Embryonic facial prominence (tissue), 1 donor: Measurements from ENCODE around the gene RAB27B.
A peak's percentile ranks its signal among the peaks of the same experiment; 100 is the strongest.
"Not testable (repeated sequence)": the region's sequence is repeated elsewhere in the genome, so short reads cannot be mapped to it uniquely, and the experiment has no call there.

Experiments
- DNase-seq: peaks from one replicate; pipeline ENCODE4 v3.0.0-alpha.2; 2016; ENCODE audit errors: extremely low spot score

RAB27B gene, protein sequence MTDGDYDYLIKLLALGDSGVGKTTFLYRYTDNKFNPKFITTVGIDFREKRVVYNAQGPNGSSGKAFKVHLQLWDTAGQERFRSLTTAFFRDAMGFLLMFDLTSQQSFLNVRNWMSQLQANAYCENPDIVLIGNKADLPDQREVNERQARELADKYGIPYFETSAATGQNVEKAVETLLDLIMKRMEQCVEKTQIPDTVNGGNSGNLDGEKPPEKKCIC

DNA sequence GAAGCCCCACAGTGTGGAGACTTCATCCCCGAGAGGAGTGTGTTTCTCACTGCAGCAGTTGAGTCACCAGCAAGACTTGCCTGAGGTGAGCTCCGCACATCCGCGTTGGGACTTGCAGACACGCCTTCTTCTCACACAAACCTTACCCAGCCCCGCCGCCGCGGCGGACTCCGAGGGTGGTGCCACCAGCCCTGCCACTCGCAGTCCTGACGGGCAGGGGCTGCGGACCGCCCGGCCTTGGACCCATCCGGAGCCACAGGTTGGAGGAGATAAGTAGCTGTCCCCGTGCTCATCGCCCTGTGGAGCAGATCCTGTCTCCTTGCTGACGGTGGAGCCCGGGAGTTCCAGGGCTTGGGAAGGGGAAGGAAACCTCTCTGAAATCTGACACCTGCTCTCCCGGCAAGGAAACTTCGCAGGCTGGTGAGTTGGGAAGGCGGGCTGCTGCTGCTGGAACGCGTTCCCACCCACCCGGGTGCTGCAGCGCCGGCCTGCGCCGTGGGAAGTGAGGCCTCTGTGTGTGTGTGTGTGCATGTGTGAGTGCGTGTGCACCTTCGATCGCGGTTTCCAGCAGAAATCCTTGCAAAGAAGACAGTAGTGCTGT lies at the start of gene RAB27B:
Gene RAB27B (plus strand): TSS at position 197 of the 601 bp plus-strand sequence. CDS start 49,109 bp downstream, outside the sequence.
- DNase-seq, result peak; percentile 24

DNA sequence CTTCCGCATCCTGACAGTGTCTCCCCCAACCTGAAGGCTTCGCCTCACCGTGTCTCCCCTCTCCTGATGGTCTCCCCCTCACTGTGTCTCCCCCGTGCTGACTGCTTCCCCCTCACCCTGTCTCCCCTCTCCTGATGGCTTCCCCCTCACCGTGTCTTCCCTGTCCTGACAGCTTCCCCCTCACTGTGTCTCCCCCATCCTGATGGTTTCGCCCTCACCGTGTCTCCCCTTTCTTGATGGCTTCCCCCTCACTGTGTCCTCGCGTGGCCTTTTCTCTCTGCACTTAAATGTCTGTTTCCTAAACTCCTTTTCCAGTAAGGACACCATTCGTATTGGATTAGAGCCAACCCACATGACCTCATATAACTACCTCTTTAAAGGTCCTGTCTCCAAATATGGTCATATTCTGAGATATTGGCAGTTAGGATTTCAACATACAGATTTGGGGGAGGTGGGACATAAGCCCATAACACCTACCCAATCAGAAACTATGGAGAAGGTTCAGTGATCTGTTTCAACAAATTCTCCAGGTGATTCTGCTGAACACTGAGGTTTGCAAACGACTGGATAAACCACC lies 47.9 kb upstream of the RAB27B start:
- no peak for DNase-seq

DNA sequence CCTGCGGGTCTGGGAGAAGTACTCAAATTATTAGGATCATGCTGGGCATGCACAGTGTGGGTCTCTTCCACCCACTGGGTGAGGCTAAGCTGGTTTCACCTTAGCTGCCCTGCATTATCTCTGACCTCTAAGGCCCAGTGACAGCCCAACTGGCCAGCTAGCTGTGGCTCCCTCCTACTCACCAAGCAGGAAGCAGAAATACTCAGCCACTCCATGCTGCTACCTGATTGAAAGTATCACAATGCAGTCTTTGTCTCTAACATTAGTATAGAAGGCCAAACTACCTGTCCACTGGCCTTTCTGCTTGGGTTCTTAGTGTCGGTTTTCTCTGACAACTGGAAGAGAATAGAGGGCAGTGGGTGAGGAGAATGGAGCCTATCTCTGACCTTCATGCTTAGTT lies 47.3 kb upstream of the RAB27B start:
- DNase-seq, result no peak

DNA sequence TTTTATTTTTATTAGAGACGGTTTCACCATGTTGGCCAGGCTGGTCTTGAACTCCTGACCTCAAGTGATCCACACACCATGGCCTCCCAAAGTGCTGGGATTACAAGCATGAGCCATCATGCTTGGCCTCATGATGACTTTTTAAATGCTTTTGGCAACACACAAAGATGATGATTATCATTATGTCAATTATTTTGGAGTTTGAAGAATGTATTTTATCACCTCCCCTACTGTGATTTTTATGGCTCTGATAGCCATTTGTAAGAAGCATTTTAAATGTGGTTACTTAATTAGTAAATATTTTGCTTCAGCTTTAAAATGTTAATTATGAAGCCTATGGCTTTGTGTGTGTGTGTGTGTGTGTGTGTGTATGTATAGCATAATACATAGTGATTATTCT lies 45.1 kb upstream of the RAB27B start:
- no peak for DNase-seq

DNA sequence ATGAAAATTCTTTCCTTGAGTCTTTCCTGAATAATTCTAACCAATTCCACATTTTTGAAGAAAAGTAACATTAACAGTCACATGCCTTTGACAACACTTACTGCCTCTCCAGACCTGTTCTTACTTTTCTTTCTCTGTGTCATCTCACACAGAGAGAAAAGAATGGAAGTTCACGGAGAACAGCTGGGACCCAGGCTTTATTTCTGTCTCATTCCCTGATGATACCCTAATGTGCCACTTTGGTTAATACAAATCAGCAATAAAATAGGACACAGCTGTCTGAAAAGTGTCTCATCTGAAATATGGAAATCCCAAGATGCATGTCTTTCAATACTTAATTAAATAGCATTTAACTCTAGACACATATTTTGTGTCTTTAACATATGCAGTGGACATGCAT lies 42.1 kb upstream of the RAB27B start:
- DNase-seq, result no peak

DNA sequence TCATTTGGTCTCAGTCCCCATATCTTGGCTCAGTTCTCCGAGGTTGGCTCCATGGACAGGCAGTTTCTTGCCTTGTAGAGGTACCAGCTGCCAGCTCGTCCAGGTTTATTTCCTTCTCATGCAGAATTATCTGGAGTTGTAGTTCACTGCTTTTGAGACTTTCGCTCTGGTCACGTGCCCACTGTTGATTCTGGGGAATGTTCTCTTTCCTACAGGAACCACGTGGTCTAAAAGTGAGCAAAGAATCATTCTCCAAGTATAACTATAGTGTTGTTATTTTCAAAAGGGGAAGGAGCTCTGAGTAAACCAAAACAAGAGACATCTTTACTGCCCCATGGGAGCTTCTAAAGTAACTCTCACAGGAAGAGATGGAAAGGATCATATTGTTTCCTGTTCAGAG lies 41.2 kb upstream of the RAB27B start:
- DNase-seq, result no peak

DNA sequence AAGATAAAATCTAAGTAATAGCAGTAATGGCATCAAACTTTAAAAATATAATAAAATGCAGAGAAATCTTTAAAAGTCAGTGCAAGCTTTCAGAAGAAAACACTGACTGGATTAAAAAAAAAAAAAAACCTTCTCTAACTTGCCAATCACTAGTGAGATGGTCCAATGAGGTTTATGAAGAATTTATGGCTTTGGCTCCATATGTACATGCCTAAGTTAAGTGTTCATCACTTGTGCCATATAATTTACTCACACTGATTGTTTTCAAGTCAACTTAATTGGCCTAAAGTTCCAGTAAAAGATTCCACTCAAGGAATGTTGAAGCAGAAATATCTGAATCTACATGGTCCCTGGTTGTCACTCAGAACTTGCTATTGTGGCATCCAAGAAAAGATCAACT lies 40.7 kb upstream of the RAB27B start:
- DNase-seq, result no peak

DNA sequence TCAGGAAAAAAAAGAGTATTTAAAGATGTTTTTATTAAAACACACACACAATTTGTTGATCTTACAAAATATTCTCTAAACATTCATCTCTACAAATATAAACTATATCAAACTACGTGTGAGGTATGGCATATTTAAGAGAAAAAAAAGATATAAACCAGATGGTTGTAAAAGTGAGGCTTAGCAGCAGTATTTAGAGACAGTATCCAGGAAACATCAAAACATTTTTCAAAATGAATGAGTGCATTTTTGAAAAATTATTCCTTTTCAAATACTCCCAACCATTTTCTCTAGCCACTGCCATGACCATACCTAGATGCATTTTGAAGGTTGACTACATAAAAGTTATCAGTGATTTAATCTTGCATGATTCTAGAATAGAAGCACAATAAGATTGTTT lies 38.2 kb upstream of the RAB27B start:
- DNase-seq, result no peak

DNA sequence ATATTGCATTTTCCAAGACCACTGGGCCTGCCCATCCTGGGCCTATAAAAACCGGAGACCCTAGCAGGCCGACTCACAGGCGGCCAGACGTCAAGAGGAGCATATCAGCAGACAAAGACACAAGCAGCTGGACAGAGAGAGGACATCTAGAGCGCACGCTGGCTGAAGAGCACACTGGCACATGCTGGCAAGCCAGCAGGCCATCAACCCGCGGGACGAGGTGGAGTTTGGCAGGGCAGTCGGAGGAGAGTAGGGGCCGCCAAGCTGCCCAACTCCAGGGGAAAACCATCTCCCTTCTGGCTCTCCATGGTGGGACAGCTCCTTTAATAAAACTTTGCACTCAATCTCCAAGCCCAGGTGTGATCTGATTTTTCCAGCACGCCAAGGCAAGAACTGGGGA lies 36.6 kb upstream of the RAB27B start:
- no peak for DNase-seq

DNA sequence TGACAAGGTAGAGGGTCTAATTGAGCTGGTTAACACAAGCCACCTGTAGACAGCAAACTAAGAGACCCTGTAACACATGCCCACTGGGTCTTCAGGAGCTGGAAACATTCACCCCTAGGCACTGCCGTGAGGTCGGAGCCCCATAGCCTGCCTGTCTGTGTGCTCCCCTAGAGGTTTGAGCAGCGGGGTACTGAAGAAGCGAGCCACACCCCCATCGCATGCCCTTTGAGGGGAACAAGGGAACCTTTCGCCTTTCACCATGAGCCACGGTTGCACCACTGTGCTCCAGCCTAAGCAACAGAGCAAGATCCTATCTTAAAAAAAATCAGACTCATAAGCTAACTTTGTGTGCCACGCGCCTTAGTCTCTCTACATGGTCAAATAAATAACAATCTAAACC lies 36.2 kb upstream of the RAB27B start:
- no peak for DNase-seq

DNA sequence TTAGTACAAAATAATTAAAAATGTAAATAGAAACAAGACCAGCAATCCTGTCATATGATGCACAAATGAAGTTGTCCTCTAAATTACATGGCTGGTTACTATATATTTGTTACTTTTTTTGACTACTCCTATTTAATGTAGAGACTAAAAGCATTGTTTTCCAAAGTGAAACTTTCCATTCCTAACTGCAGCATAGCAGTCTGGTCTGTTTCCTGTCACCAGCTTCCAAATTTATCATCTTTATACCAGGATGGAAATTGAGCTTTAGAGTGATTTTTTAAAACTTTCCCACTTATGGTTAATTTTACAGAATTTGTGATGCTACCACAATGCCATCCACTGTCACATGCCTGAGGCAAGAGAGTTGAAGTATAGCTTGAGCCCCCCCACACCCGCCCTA lies 33.5 kb upstream of the RAB27B start:
- DNase-seq, result no peak

DNA sequence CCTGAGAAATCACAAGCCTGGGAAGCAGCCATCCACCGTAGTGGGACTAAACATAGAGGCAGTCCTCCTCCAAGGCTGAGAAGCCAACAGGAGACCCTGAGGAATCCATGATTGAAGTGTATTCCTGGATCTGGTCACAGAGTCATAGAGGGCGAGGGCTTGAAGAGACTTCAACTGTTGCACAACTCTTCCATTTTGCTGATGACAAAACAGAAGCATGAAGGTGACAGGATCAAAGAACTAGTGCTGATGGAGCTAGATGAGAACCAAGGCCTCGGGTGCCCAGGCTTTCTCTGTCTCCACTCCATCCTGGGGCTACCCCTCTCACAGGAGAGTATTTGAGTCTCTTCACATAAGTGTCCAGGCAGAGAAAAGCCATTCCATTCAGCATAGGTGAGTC lies 30.1 kb upstream of the RAB27B start:
- no peak for DNase-seq

DNA sequence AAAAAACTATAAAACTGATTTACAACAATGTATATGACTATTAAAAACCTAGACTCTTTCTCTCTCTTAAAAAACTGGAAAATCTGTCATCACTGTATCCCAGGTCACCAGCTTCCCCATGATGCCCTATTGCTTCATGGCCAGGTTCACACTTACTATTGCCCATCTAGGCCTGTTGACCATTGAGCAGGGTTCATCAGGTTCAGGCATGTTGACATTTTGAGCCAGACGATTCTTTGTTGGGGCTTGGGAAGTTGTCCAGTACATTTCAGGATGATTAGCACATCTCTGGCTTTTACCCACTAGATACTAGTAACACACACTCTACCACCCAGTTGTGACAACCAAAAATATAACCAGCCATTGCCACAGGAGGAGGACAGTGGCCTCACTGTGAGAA lies 26.9 kb upstream of the RAB27B start:
- no peak for DNase-seq

DNA sequence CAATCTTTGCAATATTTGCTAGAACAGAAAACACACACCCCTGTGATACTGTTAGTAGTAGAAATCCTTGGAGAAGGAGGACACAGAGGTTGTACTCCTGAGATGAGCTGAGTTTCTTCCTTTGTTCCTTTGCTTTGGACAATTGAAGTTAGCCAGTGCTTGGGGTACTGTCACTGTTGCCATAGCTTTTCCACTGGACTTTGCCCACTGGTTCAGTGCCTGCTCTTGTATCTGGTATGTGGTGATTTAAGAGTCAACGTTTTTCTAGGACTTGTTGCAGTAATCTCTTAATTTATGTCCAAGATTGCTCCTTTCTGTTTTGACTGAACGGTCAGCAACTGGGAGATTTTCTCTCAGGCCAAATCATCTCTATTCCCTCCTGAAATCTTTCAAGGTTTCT lies 26.1 kb upstream of the RAB27B start:
- no peak for DNase-seq

DNA sequence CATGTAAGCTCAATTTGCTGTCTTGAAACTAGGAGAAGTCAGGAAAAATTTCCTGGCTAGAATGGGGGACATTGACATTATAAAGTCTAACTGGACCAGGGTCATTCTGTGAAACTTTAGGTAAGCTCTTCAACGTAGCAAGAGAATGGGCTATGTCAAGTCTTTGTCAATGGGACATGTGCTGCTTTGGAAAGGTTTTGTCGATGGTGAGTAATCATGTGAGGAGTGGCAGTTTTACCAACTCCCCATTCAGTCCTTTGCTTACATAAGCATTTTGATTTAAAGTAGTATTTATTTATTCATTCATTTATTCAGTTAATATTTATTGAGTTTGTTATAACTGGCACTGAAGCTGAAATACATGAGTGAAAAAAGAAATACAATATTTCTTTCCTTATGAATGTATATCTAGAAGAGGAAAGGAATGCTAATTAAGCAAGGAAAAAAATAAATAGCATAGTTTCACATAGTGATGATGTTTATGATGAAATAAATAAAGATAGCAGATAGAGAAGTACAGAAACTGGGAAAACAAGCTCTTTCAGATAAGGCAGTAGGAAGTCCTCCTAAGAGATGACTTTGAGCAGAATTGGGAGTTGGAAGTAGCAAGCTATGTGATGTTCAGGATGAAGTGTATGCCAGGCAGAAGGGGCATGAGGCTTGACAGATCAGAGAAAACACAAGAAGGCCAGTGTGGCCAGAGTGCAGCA lies 25.4 kb upstream of the RAB27B start:
- no peak for DNase-seq

DNA sequence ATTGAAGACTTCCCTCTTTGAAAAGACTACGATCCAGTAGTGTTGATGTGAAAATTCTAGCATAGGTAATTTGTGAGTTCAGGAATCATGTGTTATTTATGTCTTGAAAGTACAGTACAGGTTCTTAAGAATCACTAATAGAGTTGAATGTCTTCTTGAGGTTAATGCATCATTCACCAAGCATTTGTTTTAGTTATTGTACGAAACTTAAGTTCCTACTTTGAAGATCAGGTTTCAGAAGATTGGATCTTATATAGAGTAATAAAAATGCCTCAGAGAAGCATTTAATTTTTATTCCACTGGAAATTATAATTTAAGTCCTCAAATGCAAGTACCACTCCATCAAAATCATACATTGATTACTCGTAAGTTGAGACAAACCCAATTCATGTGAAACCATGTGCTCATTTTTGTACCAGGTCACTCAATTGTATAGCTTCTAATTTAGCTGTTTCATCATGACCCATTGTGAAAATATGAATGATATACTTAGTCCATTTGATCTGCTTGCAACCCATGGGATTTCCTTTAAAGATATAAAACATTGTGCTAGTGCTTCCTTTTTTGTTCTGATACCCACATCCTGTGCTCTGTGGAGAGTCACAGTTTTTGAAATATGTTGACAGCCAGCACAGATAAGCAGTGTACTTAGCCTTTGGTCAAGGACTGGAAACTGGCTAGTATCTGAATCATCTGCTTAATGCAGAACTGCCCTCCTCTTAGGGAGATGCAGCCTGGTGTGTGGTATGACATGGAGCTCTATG lies 22.5 kb upstream of the RAB27B start:
- DNase-seq, result no peak

DNA sequence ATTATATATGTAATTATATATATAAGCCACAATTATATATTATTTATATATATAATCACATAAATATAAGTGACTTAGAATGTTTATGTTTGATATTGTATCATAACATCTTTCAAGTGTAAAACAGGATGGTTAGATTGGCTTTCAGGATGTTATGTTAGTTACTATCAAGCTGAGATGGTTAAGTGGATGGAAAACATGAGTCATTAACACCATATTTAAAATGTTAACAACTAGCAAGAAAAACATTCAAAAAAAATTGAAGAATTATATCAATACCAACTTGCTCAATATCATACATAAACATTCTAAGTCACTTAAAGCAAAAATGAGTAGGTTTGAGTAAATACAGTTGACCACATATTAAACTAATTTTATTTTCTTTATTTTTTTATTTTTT lies 21.8 kb upstream of the RAB27B start:
- DNase-seq, result no peak

DNA sequence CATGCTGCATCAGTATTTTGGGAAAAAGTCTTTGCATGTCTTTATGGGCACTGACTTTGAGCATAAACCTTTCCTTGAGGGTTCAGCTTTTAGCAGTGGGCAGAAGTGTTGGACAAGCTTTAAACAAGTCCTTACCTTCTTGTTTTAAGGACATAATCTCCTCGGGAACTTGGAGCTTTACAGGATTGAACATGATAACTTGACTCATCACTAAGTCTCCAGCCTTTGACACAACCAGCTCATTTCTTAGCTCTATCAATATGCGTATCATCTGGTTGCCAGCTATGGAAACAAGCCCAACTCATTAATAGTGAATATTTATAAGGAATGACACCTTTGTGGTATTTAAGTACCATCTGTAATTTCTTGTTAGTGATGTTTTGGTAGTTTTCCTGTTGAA lies 21.0 kb upstream of the RAB27B start:
- no peak for DNase-seq

DNA sequence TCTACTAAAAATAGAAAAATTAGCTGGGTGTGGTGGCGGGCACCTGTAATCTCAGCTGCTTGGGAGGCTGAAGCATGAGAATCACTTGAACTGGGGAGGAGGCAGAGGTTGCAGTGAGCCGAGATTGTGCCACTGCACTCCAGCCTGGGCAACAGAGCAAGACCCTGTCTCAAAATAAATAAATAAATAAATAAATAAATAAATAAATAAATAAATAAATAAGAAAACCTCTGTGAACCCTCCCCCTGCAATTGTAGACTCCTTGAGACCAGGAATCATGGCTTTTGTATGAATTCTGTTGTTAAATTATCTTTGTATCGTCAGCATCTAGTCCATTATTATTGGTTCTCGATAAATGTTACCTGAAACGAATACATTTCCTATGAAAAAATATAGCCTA lies 17.6 kb upstream of the RAB27B start:
- not testable (repeated sequence) for DNase-seq

DNA sequence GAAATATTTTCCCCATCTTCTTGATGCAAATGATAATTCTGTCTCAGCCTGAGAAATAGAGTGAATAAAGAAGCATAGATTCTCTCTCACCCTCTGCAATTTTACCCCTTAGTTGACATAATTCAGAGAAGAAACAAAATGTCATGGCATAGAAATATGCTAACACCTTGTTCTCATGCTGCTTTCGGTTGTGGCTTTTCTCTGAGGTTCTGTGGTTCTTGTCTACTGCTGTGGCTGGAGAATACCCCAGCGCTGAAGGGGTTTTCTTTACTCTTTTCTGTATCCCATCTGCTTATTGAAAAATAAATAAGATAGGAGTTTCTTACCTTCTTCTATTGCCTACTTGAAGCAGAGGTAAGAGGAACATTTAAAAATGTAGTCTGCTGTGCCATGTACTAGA lies 15.4 kb upstream of the RAB27B start:
- no peak for DNase-seq

DNA sequence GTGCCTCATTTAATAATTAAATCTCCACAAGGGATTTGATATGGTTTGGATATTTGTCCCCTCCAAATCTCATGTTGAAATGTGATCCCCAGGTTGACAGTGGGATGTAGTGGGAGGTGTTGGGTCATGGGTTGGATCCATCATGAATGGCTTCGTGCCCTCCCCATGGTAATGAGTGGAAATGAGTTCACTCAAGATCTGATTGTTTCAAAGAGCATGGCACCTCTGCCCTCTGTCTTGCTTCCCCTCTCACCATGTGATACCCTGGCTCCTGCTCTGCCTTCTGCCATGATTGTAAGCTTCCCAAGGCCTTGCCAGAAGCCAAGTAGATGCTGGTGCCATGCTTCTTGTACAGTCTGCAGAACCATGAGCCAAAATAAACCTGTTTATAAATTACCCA lies 15.0 kb upstream of the RAB27B start:
- DNase-seq, result no peak

DNA sequence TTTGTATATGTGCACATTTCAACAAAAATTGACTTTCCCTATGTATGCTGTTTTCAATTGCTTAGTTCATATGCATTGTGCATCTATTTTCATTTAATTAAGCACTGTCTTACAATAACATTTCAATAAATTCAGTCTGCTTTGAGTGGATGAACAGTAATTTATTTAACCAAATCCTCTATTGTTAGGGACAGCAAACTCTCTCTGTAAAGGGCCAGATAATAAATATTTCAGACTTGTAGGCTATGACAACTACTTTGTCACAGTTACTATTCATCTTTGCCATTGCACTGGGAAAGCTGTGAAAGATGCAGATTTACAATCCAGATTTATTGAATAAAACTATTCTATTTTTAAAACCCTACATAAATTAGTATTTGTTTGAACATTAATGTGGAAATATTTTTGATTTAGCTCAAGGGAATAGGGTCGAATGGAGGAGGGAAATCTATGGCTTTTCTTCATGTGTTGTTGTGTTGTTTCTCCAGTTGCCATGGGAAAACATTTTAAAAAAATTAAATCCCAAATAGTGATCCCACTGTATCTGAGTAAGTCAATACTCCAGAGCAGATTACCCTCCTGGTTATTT lies 14.2 kb upstream of the RAB27B start:
- no peak for DNase-seq
